ENCODE measurements around the gene SIGLEC6.

The SIGLEC6 gene

DNA sequence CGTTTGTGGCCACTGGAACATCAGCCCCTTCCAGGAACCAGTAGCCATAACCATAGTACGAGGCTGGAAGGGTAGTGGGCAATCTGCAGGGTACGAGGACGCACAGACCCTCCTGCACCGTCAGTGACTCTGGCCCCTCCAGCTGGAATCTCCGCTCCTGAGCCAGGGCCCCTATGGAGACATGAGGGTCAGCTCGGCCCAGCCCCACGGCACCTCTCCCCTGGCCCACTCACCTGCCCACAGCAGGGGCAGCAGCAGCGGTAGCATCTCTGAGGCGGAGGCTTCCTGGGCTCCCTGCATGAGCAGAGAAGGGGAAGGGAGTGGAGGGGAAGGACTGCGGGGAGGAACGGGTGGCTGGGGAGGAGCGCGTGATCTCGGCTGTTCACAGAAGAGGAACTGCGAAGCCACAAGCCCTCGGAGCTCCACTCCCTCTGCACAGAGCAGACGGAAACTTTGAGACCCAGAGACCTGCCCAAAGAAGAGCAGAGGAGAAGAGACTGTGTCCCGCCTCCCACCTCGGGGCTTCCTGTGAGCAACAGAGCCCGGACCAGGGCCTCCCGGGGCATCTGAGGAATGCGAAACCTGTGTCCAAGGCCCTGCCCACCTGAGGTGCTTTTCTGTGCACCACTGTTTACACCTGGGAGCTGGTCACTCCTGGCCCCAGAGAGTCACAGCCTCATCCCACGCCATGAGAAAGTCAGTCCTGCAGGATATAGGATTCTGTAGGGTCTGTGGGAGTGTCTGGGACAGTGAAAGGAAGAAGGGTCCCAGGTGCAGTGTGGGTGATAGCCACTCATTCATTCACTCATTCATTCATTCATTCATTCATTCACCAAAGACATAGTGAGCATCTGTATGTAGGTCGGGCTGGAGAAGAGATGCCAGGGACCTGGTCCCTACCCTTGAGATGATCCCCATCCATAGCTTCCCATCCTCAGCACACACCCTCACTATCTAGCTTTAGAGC, at the start of gene SIGLEC6:
Gene SIGLEC6 (minus strand): TSS at position 322 of the 967 bp plus-strand sequence. CDS start 22 bp downstream, at position 300.
- no peak for DNase-seq (ENCODE audit: low read depth in 2 of 2)

DNA sequence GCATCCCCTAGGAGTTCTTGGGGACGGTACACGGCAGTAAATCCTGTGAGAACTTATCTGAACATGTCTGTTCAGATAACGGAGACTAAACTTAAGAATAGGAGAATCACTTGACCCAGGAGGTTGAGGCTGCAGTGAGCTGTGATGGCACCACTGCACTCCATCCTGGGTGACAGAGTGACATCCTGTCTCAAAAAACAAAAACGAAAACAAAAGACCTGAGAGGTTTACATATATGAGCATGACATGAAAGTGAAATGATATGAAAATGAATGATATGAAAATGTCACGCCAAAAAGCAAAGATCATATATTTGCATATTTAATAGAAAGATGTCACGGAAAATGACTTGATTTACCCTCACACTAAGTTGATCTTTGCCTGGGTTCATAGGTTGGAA, 45.4 kb upstream of the SIGLEC6 start:
- no peak for DNase-seq (ENCODE audit: low read depth in 2 of 2)

DNA sequence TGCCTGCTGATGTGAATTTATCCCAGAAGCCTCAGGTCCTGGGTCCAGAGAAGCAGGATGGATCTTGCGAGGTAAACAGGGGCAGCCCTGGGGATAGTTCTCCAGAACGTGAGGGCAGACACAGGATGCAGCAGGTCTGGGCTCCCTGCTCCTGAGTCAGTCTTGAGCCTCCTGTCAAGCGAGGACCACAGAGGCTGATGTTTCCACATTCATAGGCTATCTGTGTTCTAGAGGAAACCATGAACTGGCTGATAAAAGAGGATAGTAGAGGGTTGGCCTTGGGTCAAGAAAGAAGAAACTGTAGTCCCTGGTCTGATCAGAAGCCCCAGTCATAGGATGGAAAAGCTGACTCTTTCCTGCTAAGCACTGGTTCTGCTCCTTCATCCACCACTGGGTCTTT, 41.9 kb upstream of the SIGLEC6 start:
- no peak for DNase-seq (ENCODE audit: low read depth in 2 of 2)

DNA sequence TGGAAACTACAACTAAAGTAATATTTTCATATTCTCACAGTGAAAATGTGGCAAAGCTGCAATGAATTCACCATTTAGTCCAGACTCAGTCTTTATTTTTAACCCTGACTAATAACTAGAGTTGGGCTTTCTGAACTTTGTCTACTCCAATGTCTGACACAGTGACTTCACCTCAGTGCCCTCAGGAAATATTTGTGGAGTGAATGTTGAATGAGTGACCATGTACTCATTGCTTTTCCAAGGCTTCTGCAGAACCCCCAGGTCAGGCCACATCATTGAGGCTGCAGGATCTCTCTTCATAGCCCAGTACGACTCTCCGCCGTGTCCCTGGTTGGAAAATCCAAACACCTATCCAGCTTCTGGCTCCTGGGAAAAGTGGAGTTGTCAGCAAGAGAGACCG, 41.4 kb upstream of the SIGLEC6 start:
- DNase-seq (ENCODE audit: low read depth in 2 of 2) = no peak

DNA sequence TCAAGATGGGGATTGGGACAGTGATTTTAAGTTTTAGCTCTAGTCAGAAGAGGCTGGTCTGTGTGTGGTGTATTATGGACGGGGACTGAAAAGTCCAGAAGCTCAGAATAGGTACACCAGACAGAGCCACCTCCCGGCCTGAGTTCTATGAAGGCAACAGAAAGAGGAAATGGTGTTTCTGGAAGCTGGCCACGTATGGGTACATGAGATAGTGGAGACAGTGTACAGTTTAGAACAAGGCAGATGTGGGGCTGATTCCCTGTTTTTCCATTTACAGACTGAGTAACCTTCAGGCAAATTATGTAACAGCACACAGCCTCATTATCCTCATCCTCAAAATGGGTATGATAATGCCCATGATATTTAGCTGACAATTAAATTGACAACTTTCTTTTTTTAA, 40.9 kb upstream of the SIGLEC6 start:
- no peak for DNase-seq (ENCODE audit: low read depth in 2 of 2)

DNA sequence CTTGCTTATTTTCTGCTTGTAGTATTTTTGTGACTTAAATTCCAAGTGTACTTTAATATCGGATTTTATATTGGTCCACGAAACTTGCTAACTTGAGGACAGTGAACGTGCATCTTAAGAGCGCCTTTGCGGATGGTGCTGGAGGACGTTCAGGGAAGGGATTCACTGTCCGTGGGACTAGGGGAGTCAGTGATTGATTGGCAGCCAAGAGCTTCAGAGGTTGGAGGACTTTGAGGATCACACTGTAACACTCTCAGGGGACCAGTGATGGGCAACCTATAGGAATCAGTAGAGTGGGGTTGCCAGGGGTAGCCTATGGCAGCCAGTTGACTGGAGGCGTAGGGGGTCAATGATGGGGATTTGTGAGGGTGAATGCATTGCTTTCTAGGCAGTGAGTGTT, 40.1 kb upstream of the SIGLEC6 start:
- DNase-seq (ENCODE audit: low read depth in 2 of 2) = no peak

DNA sequence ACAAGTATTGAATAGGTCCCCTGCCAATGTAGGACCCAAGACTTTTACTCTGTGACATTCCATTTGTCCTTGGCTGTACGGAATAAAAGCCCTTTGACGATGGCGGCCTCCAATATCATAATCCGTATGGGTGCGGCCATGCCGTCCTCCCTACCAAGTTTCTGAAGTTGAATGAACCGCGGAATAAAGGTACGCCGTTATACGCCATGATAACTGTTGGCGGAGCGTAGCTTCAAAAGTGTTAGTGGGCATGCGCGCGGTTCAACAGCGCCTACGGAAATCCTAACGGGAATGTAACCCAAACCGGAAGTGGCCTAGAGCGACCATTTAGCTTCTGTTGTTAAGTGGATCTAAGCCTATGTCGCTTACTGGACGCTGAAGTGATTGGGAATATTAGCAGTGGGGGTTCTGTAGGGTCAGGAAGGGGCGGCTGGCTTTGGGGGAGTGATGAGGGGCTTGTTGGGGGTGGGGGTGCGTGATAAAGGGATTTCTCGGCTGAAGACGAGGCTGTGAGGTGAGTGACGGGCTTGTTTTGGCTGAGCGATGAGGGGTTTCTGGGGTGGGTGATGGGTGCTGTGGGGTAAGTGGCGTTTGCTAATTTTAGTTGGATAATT, 39.6 kb upstream of the SIGLEC6 start, which contains the start of gene ZNF175:
Gene ZNF175 (plus strand): TSS at position 322 of the 614 bp plus-strand sequence. CDS start 2,047 bp downstream, outside the sequence.
- DNase-seq (ENCODE audit: low read depth in 2 of 2) = peak; percentile 54 to 74

DNA sequence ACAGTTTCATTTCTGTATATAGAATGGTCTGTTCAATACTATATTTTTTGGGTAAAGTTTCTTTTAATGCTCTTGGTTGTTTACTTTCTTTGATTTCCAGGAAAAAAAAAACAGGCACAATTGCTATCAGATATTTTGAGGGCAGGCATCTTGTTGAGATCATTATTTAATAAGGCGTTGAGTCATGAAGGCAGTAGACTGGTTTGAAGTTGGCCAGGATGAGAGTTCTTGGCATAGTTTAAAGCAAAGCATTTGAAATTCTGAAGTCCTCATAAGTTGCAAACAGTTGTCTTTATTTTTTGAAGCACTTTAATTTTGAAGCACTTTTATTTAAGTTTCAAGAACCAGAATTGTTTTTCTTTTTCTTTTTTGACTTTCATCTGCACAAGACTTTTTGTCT, 37.0 kb upstream of the SIGLEC6 start:
- DNase-seq (ENCODE audit: low read depth in 2 of 2) = no peak

DNA sequence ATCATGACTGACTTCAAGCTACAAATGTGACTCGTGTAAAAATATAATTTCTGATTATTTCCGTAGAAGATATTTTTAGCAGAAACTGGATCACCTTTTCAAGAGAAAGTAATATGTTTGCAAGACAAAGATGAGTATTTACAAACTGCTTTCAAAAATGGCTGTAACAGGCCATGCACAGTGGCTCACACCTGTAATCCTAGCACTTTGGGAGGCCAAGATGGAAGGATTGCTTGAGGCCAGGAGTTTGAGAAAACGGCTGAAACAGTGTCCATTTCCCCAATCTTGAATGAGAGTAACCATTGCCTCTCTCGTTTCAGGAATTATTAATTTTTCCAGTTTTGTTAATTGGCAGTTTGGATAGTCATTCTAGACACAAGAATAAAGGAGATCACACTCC, 36.1 kb upstream of the SIGLEC6 start:
- DNase-seq (ENCODE audit: low read depth in 2 of 2) = no peak

DNA sequence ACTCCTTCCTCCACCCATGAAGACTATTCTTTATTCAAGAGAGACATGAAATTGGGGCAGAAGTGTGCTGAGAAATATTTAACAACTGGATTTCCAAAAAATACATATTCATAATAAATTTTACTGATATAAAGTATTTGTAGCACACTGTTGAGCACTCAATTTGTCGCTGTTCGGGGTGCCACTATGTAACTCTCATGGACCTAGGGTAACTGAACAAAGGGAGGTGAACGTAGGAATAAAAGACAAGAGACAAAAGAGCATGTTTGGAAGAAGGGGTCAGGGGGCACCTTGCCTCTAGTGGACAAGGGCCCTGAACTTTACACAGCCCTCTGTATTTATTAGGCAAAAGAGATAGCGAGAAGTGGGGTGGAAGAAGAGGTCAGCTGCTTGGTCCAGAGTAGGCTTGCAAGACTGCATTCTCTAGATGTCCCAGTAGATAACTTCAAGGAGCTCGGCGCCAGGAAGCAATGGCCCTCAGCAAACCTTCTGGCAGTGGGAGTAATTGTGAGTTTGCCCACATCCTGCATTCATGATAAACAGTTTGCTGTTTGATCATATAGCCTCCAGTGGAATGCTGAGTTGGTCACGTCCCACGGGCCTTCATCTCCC, 35.1 kb upstream of the SIGLEC6 start:
- DNase-seq (ENCODE audit: low read depth in 2 of 2) = no peak

DNA sequence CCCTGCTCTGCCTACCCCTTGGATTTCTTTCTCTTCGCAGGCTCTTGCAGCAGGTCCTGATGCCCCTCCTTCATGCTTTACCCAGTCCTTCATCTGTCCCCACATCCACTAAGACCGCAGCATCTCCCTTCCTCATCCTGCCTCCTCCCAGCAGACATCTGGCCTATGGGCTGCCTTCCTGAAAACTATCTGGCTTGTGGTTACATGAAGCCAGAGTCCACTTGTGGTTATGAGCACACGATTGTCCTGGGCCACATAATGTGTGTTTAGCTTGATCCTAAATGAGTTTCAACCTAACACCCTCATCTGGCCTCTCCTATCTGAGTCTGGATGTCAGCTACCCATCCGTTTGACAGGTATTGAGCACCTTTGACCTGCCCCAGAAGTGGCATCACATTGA, 34.1 kb upstream of the SIGLEC6 start:
- DNase-seq (ENCODE audit: low read depth in 2 of 2) = no peak

DNA sequence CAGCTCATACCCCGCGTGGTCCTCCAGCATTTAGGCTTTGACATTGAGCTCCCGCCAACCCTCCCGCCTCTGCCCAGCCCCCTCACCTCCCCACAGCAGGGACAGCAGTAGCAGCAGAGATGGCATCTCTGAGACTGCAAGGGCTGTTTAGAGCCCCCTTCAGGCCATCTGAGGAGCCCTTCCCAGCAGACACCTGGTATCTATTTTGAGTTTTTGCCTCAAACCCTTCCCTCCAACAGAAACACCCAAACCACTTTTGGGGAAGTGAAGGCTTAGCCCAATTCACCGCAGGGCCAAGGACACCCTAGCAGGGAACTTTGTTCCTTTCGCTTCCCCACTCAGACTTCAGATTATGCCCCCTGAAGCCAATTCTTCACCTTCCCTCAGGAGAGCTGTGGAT, 33.3 kb upstream of the SIGLEC6 start:
- DNase-seq (ENCODE audit: low read depth in 2 of 2) = no peak

DNA sequence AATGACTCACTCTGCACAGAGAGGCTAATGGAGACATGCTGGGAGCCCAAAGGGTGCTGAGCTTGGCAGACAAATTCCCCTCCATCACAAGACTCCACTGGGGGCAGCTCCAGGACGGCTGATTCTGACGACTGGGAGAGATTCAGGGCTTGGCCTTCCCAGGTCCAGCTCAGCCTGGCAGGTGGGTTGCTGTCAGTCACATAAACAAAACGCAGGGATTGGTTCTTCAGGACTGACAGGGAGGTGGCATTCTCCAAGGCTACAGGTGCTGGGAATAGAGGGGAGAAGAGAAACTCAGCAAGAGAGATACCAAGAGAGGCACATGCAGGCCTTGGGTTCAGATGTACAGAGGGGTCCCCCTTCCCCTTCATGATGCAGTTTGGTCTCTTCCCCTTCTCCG, 28.9 kb upstream of the SIGLEC6 start:
- DNase-seq (ENCODE audit: low read depth in 2 of 2) = no peak

DNA sequence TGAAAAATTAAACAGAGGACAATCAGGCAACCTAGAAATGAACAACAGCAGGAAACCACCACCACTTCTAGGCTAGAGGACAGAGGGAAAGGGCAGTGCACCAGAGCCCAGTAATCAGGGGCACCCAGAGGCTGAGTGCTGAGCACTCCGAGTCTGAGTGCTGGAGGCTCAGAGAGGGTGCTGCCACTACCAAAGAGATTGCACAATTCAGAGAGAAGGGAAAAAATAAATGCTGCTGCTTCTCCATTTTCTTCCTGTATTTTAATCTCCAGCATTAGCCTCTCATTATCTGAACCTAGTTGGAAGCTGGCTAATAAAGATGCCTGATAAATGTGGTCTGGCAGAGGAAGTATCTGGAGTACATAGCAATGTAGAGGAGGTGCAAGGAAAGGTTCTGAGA, 27.8 kb upstream of the SIGLEC6 start:
- no peak for DNase-seq (ENCODE audit: low read depth in 2 of 2)

DNA sequence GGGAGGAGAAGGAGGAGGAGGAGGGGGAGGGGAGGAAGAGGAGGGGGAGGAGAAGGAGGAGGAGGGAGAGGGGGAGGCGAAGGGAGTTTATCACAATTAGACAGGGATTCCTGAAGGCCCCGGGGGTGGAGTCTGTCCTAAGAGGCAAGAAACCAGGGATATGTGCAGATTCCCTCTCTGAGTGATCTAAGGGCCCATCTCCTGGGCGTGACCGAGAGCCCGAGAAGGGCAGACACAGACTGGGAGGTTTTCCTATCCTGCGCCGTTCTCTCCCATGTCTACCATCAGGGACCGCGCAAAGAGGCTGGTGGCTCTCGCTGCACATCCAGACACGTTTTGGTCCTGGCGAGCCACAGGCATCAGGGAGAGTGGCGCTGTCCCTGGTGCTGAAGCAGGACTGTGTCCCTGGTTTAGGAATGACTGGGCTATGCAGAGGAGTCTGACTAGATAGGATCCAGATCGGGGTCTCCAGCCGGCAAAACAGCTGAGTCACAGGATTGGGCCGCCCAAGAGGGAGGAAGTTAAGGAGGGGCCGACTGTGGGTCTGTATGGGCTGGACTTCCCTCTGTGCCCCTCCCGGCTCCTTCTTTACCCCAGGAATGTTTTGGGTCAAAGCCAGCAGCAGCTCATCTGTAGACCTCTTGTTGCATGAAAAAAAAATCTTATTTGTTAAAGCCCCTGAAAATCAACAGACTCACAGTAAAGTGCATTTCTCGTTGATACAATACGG, 21.7 kb upstream of the SIGLEC6 start:
- peak in 1 of 2 donors; percentile 20 for DNase-seq (ENCODE audit: low read depth in 2 of 2)

DNA sequence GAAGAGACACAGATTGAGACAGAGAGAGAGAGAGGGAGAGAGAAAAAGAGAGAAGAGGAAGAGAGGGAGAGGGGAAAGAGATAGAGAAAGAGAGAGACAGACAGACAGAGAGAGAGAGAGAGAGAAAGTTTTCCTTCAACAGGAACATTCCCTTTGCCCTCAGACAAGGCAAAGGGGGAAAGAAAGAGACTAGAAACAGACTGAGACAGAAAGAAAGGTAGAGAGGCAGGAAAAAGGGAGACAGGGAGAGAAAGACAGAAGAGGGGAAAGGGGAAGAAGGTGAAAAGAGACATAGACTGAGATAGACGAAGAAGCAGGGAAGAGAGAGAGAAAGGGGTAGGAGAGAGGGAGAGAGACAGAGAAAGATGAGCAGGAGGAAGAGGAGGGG, 21.1 kb upstream of the SIGLEC6 start:
- DNase-seq (ENCODE audit: low read depth in 2 of 2) = no peak

DNA sequence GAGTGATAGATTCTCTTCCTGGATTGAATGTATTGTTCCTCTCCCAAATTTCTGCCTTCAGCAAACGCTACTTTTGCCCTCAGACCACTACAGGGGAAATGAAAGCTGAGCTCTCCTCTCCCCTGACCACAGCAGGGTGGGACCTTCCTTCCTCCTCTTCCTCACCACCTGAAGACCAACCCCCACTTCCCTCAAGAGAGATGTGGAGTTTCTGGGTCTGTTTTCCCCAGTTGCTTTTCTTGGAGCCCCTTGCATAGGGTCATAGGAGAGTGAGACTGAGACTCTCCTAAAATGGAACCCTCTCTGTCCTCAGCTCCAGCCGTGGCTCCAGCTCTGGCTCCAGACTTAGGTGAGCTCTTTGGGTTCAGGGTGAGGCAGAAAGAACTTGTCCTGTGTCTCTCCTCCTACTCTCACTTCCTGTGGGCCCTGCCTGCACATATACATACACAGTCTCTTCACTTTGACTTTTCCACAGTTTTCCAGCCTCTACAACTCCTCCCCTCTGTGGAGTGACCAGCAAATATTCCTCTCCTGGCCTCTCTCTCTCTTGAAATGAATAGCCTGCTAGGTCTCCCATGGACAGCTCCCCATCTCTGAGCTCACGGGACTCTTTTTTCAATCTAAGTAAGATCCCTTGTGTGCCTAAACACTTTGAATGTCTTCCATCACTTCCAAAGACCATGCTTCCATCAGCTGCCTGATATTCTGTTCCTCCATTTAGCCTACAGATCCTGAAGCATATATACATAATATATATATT, 20.4 kb upstream of the SIGLEC6 start:
- DNase-seq (ENCODE audit: low read depth in 2 of 2) = no peak

DNA sequence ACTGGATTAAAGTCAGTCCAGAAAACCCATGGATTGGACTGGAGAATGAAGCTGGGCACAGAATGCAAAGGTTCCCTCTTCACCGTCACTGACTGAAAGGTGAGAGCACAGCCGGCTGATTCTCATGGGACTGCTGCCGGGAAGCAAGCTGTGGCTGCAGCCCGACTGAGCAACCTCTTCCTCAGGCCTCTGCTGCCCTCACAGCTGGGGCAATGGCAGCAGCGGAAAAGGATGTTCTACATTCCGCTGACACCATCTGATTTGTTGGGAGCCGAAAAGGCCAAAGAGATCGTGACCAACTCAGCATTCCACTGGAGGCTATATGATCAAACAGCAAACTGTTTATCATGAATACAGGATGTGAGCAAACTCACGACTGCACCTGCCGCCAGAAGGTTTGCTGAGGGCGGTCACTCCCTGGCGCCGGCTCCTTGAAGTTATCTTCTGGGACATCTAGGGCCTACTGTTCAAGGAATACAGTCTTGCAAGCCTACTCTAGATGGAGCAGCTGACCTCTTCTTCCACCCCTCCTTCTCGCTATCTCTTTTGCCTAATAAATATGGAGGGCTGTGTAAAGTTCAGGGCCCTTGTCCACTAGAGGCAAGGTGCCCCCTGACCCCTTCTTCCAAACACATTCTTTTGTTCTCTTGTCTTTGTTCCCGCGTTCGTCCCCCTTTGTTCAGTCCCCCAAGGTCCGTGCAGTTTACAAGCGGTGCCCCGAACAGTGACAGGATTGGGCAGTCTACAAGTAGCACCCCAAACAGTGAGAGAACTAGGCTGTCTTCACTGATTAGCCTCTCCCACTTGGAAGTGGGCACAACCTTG, 19.6 kb upstream of the SIGLEC6 start:
- DNase-seq (ENCODE audit: low read depth in 2 of 2) = no peak

DNA sequence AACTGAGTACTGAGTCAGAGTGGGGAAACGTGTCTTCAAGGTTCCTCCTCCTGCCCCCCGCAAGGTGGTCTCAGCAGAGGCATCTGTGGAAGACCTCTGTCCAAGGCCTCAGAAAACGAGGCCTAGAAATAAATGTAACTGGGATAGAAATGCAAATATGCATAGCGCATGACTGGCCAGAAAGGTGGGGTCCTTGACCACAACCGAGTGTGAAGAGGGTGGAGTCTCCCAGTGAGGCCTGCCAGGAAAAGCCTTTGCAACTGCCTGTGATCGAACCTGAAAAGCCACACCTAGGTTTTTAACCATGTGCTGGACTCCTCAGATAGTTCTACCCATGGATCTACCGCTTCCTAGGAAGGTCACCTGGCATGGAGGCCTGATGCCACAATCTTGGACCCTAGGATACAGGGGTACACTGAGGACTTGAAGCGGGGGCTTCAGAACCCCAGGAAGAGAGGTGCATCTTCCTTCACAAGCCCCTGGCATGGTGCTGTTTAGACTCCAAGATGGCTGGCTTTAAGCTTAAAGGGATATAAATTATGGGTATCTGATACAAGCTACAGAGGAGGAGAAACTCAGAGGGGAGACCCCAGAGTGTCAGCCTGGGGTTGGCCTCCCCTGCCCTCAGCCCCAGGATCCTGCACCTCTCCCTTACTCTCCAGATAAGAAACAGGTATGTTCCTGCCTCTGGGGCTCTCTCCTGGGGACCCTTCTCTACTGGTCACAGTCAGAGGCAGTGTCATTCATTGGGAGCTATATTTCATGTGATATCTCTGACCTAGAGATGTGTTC, 18.3 kb upstream of the SIGLEC6 start:
- no peak for DNase-seq (ENCODE audit: low read depth in 2 of 2)

Measured in stimulated activated CD4-positive, alpha-beta T cell treated with anti-CD3 and anti-CD28 coated beads, Interleukin-1b, Interleukin-23, amount 100 ng/mL, for 1 hour (primary cell).